Nephron progenitor cell (in vitro differentiated cells): ENCODE data around the gene CNOT9.
A peak's percentile ranks its signal among the peaks of the same experiment; 100 is the strongest.

ENCODE experiments used
- DNase-seq: peaks from one replicate; pipeline ENCODE4 v3.0.0; 2021
- H3K27ac Mint-ChIP-seq: 2 replicates; pipeline ENCODE4 v1.8.0; 2021; ENCODE audit warnings: mild to moderate bottlenecking, moderate library complexity, mixed read lengths
- H3K27me3 Mint-ChIP-seq: 2 replicates; pipeline ENCODE4 v1.8.0; 2021; ENCODE audit warnings: mild to moderate bottlenecking, low read depth, mixed read lengths; ENCODE audit not compliant: poor library complexity
- H3K36me3 Mint-ChIP-seq: 2 replicates; pipeline ENCODE4 v1.8.0; 2021; ENCODE audit warnings: low read depth, mixed read lengths
- H3K4me1 Mint-ChIP-seq: 2 replicates; pipeline ENCODE4 v1.8.0; 2021; ENCODE audit warnings: mixed read lengths
- H3K4me3 Mint-ChIP-seq: 2 replicates; pipeline ENCODE4 v1.8.0; 2021; ENCODE audit warnings: mild to moderate bottlenecking, moderate library complexity, mixed read lengths
- H3K9me3 Mint-ChIP-seq: 2 replicates; pipeline ENCODE4 v1.8.0; 2021; ENCODE audit warnings: mild to moderate bottlenecking, moderate library complexity, mixed read lengths
- TF ChIP-seq, protein P1 (sequence below): fragments of 200-600 bp; sonication (generic); IDR thresholded peaks from 2 replicates; pipeline ENCODE4 v1.5.0; 2021; ENCODE audit warnings: antibody characterized with exemption

CNOT9 gene

DNA sequence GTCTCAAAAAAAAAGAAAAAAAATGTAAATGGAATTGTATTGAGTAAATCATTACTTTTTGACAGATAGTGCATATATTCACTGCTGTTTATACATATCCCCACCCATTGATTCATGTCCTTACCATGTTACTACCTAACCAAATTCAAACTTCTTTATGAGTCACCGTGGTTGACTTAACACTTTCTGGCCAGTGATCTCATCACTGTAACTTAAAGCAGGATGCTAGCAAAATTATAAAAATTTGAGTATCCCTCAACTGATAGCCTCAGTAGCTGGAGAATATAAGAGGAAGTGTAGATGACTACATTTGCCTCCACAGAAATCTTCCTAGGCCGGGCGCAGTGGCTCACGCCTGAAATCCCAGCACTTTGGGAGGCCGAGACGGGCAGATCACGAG, 13.4 kb downstream of the CNOT9 start:
- DNase-seq = no peak
- Mint-ChIP-seq H3K36me3 (peaks cover 59% of the 10 kb centered on the region), H3K27ac (no peak overlapping the region), H3K4me1 (no peaks in the 10 kb centered on the region), H3K4me3 (no peak overlapping the region), H3K27me3 (no peaks in the 10 kb centered on the region), H3K9me3 (no peaks in the 10 kb centered on the region)
- TF ChIP-seq, protein P1, sequence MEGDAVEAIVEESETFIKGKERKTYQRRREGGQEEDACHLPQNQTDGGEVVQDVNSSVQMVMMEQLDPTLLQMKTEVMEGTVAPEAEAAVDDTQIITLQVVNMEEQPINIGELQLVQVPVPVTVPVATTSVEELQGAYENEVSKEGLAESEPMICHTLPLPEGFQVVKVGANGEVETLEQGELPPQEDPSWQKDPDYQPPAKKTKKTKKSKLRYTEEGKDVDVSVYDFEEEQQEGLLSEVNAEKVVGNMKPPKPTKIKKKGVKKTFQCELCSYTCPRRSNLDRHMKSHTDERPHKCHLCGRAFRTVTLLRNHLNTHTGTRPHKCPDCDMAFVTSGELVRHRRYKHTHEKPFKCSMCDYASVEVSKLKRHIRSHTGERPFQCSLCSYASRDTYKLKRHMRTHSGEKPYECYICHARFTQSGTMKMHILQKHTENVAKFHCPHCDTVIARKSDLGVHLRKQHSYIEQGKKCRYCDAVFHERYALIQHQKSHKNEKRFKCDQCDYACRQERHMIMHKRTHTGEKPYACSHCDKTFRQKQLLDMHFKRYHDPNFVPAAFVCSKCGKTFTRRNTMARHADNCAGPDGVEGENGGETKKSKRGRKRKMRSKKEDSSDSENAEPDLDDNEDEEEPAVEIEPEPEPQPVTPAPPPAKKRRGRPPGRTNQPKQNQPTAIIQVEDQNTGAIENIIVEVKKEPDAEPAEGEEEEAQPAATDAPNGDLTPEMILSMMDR = no peak

DNA sequence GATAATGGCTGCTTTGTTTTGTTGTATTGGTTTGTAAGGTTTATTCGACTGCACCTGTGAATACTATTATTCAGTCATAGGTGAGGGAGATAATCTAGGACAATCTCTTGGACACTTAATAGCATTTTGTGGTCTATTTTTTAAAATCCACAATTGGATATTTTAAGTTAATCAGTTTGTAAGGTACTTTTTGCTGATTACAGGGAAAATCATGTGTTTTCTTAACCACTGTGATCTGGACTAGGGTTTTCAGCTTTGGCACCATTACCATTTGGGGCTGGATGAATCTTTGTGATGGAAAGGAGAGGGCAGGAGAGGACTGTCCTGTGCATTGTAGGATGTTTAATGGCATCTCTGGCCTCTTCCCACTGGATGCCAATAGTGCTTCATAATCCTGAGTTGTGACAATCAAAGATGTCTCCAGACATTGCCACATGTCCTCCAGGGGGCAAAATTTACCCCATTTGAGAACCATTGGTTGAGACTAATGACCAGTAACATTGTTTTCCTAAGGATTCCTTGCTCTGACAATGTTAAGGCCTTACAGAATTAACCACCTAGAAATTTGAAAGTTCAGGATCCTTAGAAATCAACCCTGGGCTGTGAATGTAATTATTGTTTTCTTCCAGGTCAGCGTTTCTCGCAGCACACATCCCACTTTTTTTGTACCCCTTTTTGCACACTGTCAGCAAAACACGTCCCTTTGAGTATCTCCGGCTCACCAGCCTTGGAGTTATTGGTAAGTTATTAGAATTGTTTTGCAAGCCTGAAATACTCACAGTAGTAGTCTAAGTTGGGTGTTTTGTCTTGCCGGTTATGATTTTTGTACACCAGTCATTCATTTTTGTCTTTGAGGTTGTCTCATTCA, 15.6 kb downstream of the CNOT9 start:
- TF ChIP-seq, protein P1 = no peak
- Mint-ChIP-seq H3K4me3 (no peak overlapping the region), H3K36me3 (peaks cover 68% of the 10 kb centered on the region), H3K4me1 (no peaks in the 10 kb centered on the region), H3K9me3 (no peaks in the 10 kb centered on the region), H3K27me3 (no peaks in the 10 kb centered on the region), H3K27ac (peak overlapping the region; percentile 57)
- DNase-seq = no peak

DNA sequence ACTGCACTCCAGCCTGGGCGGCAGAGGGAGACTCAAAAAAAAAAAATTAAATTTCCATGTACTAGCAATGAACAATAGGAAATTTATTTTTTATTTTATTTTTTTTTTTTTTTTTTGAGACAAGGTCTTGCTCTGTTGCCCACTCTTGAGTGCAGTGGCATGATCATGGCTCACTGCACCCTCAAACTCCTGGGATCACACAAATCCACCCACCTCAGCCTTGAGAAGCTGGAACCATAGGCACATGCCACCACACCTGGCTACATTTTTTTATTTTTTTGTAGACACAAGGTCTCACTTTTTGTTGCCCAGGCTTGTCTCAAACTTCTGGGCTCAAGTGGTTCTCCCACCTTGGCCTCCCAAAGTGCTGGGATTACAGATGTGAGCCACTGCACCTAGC, 16.9 kb downstream of the CNOT9 start:
- DNase-seq = no peak
- Mint-ChIP-seq H3K4me1 (no peaks in the 10 kb centered on the region), H3K9me3 (no peaks in the 10 kb centered on the region), H3K4me3 (no peak overlapping the region), H3K36me3 (peaks cover 76% of the 10 kb centered on the region), H3K27me3 (no peaks in the 10 kb centered on the region), H3K27ac (no peak overlapping the region)
- TF ChIP-seq, protein P1 = no peak

DNA sequence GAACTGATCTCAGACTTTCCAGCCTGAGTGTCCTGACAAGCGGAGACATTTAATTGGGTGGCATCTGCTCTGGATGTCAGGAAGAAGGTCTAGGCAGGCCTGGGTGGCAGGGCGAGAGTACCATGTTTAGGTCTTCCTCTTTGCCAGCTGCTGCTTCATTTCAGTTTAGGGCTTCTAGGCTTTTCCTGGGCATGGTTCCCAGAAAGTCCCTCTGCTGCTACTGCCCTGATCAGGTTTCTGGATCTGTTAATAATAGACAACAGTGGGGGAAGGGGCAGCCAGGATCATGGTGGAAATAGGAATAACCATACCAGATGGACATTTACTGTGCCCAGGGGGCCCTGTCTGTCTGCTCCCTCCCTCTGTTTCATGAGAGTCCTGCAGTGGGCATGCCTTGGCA, 36.8 kb downstream of the CNOT9 start:
- H3K27ac Mint-ChIP-seq = no peak overlapping the region
- H3K4me1 Mint-ChIP-seq = peaks cover 28% of the 10 kb centered on the region
- no peak overlapping the region for H3K4me3 Mint-ChIP-seq
- H3K36me3 Mint-ChIP-seq = no peaks in the 10 kb centered on the region
- TF ChIP-seq, protein P1 = no peak
- H3K9me3 Mint-ChIP-seq = no peaks in the 10 kb centered on the region
- DNase-seq = no peak
- peaks cover 14% of the 10 kb centered on the region for H3K27me3 Mint-ChIP-seq

DNA sequence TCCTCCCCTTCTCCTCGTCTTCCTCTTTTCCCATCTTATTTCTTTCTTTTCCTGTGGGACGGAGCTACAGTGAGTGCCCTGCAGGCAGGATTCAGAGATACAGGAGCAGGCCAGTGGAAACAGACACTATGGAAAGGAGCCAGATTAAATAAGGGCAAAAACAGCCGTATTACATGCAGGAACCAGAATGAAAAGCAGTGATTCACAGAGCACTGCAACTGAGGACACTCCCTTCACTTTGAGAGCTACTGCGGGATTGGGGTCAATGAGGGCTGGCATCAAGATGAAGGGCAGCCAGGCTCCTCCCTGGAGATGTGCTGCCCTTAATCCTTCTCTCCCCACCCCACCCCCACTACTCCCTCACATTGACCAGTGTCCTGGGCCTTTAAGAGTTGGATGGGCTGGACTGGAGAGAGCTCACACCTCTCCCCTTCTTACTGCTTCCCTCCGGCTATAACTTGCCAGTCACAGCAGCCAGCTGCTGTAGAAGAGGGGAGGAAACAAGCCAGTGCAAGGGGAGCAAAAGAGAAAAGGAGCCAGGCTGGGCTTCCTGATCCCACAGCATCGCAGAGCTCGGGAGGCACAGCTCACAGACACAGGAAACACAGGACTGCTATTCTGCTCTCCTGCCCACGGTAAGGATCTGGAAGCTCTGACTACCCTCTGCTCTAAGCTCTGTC, 38.9 kb downstream of the CNOT9 start, which contains the start of gene PLCD4:
PLCD4 (plus strand) TSS at position 464 of the 680 bp plus-strand sequence. CDS start 7,841 bp downstream, outside the sequence.
- H3K27me3 Mint-ChIP-seq = peaks cover 27% of the 10 kb centered on the region
- H3K4me3 Mint-ChIP-seq = peak within 1 kb of the TSS; percentile 55
- H3K36me3 Mint-ChIP-seq = no peaks in the 10 kb centered on the region
- H3K4me1 Mint-ChIP-seq = peaks cover 28% of the 10 kb centered on the region
- TF ChIP-seq, protein P1 = no peak
- DNase-seq = peak; percentile 15
- peak within 1 kb of the TSS; percentile 86 for H3K27ac Mint-ChIP-seq
- no peaks in the 10 kb centered on the region for H3K9me3 Mint-ChIP-seq
